ENCODE results near the gene APOBEC4.
A peak's percentile ranks its signal among the peaks of the same experiment; 100 is the strongest.

APOBEC4 gene

DNA sequence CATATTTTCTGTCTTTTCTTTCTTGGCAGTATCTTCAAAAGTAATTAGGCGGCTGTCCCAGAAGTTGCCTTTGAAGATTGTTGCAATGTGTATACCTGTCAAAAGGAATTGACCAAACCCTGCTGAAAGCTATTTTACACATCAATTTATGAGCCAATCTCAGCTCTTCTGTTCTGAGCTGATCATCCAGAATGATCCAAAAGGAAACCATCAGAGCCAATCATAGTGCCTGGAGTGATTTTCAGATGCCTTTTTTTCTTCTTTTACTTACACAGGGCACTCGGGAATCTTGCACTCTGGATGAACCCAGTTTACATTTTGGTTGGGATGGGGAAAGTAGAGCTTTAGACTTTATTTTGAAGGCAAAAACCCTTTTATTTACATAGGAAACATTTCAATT is 21.8 kb upstream of the APOBEC4 start:
- no peak for DNase-seq

DNA sequence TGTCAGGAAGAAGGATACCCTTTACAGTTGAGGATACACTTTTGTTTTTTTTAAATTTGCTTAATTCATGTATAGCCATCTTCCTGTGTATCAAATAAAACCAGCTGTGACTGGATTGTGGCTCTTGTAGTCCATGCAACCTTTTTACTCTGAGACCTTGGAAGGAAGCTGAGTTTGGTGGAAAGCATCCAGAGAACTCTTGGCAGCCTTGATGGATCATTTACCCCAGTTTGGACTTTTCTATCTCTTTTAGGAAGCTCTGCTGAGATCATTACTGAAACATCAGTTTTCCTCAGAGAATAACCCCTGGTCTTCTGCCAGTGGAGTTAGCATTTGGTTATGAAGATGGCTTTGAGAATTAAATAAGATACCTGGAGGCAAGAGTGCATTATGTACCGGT is 21.2 kb upstream of the APOBEC4 start:
- DNase-seq: no peak

DNA sequence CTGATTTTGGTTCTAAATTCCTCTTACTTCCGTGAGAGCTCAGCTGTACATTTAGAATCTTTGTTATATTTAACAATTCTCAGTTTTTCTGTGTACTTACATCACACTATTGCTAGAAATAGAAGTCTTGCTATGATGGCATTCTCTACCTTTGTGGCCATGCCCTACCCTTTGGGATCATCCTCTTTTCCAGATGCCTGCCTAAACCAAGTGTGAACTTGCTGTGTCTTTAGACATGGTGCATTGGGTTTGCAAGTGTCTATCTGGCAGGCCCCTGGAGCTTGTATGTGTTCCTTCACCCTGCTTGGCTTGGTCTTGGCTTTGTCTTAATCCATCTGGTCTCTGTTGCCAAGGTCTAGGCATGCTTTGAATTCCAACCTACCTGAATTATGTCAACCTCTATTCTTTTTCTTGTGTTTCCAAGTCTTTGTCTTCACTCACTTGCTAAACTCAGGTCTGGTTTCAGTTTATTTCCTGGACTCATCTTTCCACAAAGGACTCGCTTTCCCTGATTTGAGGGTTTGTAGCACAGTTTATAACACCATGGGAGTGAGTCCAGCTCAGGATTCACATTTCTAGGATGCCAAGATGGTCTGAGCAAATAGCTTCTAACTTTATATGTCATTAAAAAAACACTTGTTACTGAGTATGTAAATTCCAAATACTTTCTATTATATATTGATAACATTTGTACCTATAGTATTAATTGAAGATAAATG is 20.6 kb upstream of the APOBEC4 start:
- DNase-seq: no peak

DNA sequence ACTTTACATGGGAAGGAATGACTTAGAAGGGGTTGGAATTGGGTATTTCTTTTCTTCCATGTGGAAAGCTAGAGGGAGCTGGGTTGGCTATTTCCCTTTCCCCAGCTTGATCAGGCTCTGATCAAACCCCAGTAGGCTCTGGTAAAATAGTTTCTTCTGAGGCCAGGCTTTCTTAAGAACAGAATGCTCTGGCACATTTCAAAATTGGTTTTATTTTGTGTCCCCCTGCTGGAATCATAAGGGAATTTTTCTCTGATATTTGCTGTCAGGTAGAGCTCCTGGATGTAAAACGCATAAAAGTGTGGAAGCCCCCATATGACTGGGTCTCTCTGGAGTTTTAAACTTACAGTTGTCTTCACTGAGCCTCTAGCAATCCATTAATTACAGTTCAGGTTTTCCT is 17.1 kb upstream of the APOBEC4 start:
- DNase-seq: peak; percentile 15

DNA sequence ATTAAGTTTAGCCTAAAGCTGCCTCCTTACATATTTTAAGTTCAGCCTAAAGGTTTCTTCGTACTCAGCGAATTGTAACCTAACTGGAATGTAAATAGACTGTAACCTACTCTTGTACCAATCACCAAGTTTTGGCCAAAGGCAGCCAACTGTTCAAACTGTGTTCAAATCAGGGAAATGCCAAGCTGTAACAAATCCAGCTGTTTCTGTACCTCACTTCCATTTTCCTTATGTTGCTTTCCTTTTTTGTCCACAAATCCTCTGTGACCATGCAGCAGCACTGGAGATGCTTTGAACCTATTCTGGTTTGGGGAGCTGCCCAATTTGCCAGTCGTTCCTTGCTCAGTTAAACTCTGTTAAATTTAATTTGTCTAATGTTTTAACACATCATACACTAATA is 3.2 kb upstream of the APOBEC4 start:
- no peak for DNase-seq

DNA sequence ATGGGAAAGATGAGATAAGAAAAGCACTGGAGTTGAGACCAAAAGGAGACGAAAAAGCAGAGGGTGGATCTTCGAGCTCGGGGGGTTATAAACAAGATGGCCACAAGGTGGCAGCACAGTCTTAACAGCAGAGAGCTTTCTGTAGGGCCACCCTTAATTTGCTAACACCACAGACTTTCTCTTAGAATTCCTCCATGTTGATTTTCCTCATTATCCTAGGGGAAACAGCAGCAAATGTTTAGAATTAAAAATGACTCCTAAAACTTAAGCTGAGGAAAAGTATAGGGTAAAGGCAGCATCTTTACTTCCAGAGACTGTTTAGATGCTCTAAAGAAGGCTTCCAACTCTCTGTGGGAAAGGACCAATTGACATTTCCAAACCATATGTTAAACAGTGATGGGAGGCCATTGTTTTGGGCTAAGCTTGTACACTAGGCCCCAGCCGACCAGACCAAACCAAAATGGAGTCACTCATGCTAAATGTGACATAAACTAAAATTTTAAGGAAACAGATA is 2.5 kb upstream of the APOBEC4 start:
- DNase-seq: peak; percentile 86

DNA sequence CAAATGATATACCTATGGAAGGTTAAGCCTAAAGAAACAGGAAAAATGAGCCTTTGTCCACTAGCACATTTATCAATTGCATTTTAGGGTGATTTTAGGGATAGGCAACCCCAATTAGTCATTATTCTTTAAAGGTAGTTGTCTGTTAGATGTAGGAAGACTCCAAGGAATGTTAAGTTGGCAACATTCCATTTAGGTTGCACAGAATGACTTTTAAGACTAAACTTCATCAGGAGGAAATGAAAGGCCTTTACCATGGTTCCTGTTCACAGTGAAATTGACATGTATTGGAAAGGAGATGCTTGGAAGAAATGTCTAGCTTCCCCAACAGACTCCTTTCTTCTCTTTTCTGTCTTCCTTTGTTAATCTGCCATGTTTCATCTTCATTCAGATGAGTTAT is 1.6 kb upstream of the APOBEC4 start:
- no peak for DNase-seq

DNA sequence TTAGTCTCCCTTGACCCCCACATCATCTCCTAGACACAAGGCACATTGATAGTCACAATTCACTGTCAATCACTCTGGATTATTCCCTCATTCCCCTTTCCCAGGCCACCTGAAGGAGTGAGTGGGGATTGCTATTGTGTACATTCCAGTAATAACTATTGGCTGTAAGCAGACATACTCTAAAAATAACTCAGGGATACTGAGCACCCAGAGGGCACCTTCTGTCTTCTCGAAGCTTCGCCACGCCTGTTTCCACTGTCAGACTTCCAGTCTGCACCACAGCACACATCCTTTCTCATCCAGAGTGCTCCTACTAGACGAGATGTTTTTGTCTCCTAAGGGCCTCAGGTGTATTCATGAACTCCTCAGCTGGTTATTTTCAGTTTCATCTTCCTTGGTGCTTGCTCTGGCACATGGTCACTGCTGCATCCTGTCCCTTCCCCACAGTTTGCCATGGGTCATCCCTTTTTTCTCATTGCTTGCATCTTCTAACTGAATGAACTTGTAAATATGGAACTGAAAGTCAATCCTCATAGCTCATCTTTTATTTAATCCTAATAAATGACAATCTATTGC is 848 bp upstream of the APOBEC4 start:
- no peak for DNase-seq

DNA sequence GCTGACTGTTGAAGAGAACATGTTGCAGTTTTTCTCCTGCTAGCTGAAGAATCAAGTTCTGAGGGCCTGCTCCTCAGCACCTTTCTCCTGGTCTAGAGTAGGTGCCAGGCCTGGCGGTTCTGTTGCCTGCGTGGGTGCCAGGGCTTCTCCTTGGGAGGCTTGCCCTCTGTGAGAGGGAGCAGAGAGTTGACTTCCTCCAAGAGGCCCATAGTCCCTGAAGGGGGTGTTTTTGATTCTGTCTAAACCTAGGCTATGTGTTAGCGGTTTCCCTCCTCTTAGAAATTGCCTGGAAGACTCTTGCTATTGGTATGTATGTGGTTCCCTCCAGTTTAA is 312 bp upstream of the APOBEC4 start:
- no peak for DNase-seq

DNA sequence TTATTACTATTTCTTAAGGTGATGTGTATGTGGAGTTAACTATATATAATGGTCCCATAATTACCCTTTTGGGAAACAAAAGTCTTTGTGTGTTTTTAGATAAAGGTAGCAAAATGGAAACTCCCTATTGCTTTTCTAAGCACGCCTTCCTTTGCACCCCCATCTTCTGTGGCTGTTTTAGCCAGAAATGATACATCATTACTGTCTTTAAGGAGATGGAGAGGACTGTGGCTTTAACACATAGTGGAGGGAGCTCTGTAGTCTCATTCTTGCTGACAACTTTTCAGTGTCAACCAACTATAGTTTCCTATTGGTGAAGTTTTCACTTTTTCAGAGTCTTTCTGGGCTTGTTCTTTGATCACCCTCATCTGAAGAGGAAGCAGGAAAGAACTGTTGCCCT is 1.0 kb downstream of the APOBEC4 start:
- no peak for DNase-seq

DNA sequence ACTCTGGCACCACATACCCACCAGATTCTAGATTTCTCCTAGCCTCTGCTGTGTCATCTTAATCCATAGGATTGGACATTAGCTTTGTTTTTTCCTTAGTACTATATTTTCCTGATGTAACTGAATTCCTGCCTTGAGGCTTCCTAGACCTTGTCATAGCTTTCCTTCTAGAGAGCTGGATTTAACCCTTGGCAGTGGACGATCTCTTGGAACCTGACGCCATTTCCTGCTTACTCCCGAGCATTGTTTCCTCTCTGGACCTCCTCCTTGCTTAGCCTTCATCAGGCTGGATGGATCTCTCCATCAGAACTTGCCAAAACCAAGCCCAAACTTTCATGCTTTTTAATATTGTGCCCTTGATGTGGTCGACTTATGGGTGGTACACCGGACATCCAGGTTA is 1.5 kb downstream of the APOBEC4 start:
- no peak for DNase-seq

DNA sequence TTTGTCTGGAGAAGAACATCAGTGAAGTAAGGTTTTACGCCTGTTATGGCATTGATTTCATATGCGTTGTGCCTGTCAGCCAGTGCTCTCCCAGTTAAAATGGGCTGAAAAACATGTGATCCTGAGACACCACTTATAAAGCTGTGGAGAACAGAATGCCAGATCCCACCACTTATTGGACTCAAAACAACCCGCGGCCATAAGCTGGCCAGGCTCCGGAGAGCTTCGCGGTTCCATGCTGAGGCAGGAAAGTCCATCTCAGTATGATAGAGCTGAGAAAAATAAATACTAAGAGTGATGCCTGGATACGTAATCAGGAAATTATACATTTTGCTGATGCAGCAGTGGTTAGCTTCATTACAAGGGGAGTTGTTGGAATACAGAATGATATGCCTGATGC is 5.1 kb downstream of the APOBEC4 start:
- DNase-seq: no peak

DNA sequence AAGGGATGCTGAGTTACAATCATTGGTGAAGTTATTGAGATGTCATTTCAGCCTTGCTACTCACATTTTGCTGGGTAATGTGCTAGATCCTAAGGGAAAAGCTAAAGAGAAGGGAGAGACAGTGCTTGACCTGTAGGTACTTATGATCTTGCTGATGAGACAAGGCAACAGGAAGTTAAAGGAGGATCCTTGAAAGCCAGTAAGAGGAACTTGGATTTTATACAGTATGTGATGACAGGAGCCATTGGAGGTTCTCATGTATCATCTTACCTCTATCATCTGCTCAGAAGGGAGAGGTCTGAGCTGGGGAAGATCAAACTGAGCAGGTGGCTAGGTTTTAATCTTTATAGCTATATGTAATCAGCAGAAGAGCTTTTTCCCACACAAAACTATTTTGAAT is 6.3 kb downstream of the APOBEC4 start:
- DNase-seq: peak; percentile 22

DNA sequence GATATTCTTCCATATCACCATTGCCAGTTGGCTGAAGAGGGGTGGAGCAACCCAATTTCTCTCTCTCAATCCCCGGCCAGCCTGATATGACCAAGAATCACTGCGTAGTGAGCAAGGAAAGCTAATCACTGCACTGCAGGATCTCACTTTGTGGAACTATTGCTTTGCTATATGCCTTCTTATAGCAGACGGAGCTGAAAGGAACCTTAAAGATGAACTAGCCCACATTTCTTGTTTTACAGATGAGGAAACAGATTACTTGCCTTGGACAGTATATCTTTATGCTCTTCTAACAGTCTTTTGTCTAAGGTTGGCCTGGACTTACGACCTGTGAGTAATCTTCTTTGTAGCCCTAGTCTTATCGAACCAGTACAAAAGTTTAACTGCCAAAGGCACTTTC is 7.6 kb downstream of the APOBEC4 start:
- peak; percentile 96 for DNase-seq

DNA sequence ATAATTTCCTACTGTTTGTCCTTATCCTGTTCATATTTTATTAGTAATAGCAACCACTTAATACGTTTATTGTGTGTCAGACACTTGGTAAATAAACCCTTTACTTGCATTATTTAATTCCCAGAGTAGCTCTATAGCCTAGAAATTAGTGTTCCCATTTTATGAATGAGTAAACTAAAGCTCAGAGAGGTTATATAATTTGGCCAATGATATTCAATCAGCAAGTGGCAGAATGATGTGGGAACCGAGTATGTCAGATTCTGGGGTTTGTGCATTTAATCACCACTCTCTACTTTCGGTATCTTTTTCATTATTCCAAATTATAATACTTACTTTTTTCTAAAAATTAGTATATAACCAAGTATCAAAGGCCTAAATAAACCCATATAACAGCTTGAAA is 10.9 kb downstream of the APOBEC4 start:
- no peak for DNase-seq

DNA sequence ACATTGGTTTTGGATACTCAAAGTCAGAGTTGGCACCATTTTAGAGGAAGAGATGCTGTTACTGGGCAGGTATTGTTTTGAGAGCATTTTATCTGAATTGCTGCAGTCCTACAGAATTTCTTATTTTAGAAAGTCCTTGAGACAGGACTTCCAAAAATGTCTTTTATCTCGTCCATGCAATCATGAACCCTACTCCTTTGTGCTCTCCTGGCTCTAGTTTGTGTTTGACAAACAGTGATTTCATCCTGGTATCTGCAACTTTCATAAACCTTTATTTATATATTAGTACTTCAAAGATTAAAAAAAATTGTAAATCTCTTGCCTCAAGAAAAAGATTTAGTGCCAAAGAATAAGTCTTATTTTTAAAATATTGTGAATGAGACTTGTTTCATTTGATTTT is 12.9 kb downstream of the APOBEC4 start:
- DNase-seq: no peak

DNA sequence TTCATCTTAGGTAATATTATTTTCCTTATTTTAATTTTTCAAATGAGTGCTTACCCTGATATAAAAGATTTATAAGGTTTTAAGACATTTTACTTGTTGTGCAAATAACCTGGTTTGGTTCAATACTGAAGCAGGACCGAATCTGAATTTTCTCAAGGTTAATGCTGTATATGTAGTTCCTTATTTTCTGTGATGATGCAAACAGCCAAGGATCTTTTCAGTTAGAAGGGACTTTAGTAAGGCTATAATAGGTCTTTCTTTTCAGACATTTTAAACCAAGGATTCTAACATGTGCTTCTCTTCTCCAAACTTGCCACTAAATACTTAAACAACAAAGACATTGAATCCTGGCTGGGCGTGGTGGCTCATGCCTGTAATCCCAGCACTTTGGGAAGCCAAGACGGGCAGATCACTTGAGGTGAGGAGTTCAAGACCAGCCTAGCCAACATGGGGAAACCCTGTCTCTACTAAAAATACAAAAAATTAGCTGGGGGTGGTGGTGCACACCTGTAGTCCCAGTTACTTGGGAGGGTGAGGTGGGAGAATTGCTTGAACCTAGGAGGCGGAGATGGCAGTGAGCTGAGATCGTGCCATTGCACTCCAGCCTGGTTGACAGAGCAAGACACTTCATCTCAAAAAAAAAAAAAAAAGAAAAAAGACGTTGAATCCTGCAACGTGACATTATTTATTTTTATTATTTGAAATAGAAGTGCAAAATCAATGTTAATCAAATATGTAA is 14.3 kb downstream of the APOBEC4 start:
- DNase-seq: no peak

DNA sequence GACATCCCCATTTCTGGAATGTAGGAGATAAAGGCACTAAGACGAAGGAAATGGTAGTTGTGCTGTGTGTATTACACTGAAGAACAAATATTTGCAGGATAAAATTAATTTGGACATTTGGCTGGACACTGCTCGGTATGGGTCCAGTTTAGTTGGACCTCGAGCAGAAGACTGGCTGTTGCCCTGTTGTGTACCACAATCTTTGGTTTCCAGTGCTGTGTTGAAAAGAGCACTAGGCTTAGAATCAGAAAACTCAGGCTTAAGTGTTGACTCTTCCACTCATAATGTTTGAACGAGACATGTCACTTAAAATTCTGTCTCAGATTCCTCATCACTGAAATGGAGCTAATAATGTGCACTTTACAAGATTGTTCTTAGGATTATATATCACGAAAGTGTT is 16.3 kb downstream of the APOBEC4 start:
- DNase-seq: no peak

DNA sequence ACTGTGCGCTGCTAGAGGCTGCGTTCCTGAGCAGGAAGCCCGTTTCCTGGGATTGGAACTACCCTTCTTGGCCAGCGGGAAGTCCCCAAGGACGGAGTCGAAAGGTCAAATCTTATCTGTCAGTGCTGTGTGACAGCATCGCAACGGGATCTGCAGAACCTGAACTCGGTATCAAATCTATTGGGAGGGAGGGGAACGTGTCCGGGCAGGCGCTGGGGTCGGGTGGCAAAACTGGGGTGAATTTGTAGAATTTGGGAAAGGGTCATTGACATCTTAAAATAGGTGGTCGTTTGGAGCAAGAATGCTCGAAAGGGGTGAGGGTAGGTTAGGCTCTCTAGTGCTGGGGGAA is 16.8 kb downstream of the APOBEC4 start:
- DNase-seq: no peak

DNA sequence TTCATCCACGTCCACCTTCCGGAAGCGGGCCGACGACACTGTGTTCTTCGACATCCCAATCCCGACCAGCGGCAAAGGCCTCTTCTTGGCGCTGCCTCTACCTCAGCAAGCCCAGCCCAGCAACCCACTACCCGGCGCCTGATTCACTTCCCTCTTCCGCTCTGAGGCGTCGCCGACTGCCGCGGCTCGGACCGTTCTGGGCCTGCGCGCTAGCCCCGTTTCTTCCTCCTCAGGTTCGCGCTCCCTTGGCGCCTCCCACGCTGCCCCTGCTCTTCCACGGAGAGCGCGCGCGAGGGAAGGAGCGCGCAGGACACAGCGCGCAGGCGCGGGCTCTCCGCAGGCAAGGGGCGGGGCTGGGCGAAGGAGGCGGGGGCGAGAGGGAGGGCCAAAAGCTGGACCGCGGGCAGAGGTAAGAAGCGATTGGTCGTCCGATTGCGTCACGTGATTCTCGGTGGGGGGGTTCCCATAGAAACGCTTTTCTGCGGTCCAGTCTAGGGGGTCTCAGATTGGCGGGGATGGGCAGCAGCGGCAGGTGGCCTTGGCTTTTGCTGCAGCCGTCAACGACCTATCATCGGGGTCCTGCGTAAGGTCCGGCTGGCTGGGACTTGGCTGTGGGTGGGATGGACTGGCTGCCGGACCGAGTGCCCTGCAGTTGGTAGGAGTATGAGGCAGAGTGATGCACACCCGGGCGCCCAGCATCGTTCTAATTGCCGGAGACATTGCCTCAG is 17.3 kb downstream of the APOBEC4 start, which contains the start of gene ARPC5:
ARPC5 (minus strand) TSS at position 178 of the 728 bp plus-strand sequence; CDS start at position 54, 124 bp downstream.
- DNase-seq: peak; percentile 98

DNA sequence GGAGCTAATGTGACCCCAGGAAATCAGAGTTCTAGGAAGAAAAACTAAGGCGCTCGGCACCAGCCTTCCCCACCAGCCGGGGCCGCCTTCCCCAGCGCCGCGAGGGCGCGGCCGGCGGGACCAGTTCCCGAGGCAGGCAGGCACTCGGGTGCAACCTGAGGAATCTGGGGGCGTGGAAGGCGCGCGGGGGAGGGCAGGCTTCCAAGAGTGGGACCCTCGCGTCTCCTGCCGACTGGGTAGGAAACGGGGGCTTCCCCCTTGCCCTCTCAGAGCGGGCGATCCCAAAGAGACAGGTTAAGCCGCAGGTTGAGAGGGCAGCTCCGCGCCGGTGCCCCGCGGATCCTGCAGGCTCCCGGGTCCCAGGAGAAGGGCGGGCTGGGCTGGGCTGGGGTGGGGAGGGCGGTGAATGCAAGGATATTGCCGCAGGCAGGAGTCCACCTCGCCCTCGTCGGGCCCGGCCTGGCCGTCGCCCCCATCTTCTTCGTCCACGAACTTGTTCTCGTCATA is 18.0 kb downstream of the APOBEC4 start:
- DNase-seq: peak; percentile 47

DNA sequence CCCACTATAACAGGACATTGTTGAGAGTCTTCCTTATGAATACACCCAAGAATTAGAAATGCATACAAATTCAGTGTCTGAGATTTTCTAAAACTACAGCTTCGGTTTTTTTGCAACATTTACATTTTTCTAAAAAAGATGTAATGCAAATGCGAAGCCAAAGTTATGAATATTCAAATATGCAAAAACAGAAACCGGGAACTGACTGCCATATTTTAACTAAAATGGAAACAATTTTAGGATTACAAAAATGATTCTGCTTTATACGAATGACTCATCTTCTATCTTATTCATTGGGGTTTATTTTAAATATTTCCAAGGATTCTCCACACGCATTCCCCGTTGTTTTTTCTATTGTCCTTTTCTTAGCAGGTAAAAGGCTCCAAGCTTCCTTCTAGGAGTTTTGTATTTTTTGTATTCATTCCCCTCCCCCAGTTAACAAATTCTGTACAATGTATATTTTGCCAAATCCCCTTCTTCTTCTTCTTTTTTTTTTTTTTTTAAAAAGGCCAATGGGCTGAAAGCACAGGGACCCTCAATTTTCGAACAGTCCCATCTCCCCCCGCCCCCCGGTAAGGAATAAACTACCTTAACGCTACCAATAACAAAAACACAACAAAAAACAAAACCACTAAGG is 18.6 kb downstream of the APOBEC4 start:
- DNase-seq: peak; percentile 25
